Activated CD4-positive, alpha-beta memory T cell treated with anti-CD3 and anti-CD28 coated beads, Interleukin-2, amount 10 ng/mL, durations not matched to agents 7 days and 5 days (primary cell): ENCODE measurements around the gene NELFB. TPM values are rescaled to one million over a fixed set of nuclear protein-coding genes. Genes with fewer than 3 reads are reported as not detected.

ENCODE experiments used
- CTCF ChIA-PET: fragments of 350-600 bp; sonication (Branson Sonifier 250); formaldehyde crosslinking; loops from one replicate; lab custom pipeline; 2021; ENCODE audit warnings: antibody characterized with exemption, inconsistent platforms; lab: Charles Lee
- POLR2A ChIA-PET: fragments of 350-600 bp; sonication (Branson Sonifier 250); formaldehyde crosslinking; loops from one replicate; lab custom pipeline; 2021; ENCODE audit warnings: antibody characterized with exemption; lab: Charles Lee
- DNase-seq: peaks from one replicate; pipeline ENCODE4 v3.0.0-alpha.2; 2020
- H3K27ac Mint-ChIP-seq: one replicate; pipeline ENCODE4 v1.8.0; 2021; ENCODE audit warnings: mild to moderate bottlenecking, mixed read lengths
- H3K27me3 Mint-ChIP-seq: one replicate; pipeline ENCODE4 v1.8.0; 2021; ENCODE audit warnings: mixed read lengths
- H3K36me3 Mint-ChIP-seq: one replicate; pipeline ENCODE4 v1.8.0; 2021; ENCODE audit warnings: low read depth, mixed read lengths
- H3K4me1 Mint-ChIP-seq: one replicate; pipeline ENCODE4 v1.8.0; 2021; ENCODE audit warnings: mixed read lengths
- H3K4me3 Mint-ChIP-seq: one replicate; pipeline ENCODE4 v1.8.0; 2021; ENCODE audit warnings: mild to moderate bottlenecking, mixed read lengths
- H3K9me3 Mint-ChIP-seq: one replicate; pipeline ENCODE4 v1.8.0; 2021; ENCODE audit warnings: mixed read lengths
- total RNA-seq, 2 experiments: library from RNA; stranded (reverse); gene quantifications; one replicate each; pipeline ENCODE4 v1.2.3, GENCODE V29; 2021

NELFB gene
- total RNA-seq, 2 experiments from 2014 or later, result 58.8 to 59.6 TPM

DNA sequence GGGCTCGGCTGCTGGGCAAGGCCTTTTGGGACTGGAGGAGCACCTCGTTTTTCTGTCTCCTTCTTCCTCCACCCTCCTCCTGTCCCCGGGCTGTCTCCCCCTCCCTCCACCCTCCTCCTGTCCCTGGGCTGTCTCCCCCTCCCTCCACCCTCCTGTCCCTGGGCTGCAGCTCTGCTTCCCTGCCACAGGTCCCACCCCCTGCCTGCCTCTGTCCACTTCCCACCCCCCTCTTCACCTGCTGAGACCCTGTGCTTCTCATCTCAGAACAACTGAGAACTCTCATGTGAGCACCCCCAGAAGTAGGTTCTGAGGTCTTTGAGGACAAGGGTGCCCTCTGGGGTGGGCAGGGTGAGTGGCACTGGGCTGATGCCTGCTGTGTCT is 16.6 kb downstream of the NELFB start:
- no peak overlapping the region for H3K27ac Mint-ChIP-seq
- ChIA-PET POLR2A (interaction anchor here (1.3 to 1.5 kb wide), 2 partner anchors 15 to 29 kb away, joined by 3 to 4 read pairs; no protein-coding TSS in a partner anchor), CTCF (no interaction called here)
- DNase-seq, result no peak
- peaks cover 30% of the 10 kb centered on the region for H3K36me3 Mint-ChIP-seq
- no peaks in the 10 kb centered on the region for H3K27me3 Mint-ChIP-seq
- no peak overlapping the region for H3K4me3 Mint-ChIP-seq
- no peaks in the 10 kb centered on the region for H3K9me3 Mint-ChIP-seq
- H3K4me1 Mint-ChIP-seq, result peaks cover 22% of the 10 kb centered on the region

DNA sequence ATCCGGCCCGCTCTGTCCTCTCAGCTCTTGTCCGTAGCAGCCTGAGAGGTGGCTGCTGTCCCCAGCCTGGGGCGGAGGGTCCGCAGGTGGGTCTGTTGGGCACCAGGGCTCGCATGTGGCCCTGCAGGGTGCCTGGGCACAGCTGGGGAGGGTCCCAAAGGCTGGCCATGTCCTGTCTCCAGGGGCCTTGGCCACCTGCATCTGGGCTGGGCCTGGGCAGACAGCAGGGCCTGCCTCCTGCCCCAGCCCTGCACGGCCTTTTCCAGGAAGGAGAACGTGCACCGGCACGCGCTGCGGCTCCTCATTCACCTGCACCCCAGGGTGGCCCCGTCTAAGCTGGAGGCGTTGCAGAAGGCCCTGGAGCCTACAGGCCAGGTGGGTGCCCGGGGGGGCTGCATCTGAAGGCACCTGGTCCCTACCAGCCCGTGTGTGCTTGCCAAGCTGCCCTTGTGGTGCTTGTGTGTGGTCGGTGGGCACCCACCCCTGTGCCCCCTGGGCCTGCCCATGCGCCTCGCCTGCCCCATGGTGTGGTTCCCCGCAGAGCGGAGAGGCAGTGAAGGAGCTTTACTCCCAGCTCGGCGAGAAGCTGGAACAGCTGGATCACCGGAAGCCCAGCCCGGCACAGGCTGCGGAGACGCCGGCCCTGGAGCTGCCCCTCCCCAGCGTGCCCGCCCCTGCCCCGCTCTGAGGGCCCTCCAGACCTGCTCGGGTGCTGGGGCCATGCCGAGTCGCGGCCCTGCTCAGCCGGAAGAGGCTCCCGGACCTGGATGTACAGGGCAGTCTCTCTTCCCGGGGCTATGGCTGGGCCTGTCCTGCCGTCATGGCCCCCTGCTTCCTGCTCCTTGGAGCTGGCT is 17.3 kb downstream of the NELFB start:
- no peaks in the 10 kb centered on the region for H3K9me3 Mint-ChIP-seq
- peaks cover 27% of the 10 kb centered on the region for H3K4me1 Mint-ChIP-seq
- DNase-seq, result no peak
- no peak overlapping the region for H3K4me3 Mint-ChIP-seq
- ChIA-PET POLR2A (interaction anchor here (1.3 to 1.5 kb wide), 3 partner anchors 16 to 32 kb away, joined by 3 to 7 read pairs (median 4); partner anchors contain the start of gene TUBB4B), CTCF (interaction anchor here (1.0 kb wide), 1 partner anchor 36 kb away, joined by 3 read pairs; no protein-coding TSS in a partner anchor)
- H3K36me3 Mint-ChIP-seq, result peaks cover 26% of the 10 kb centered on the region
- H3K27ac Mint-ChIP-seq, result no peak overlapping the region
- H3K27me3 Mint-ChIP-seq, result no peaks in the 10 kb centered on the region

DNA sequence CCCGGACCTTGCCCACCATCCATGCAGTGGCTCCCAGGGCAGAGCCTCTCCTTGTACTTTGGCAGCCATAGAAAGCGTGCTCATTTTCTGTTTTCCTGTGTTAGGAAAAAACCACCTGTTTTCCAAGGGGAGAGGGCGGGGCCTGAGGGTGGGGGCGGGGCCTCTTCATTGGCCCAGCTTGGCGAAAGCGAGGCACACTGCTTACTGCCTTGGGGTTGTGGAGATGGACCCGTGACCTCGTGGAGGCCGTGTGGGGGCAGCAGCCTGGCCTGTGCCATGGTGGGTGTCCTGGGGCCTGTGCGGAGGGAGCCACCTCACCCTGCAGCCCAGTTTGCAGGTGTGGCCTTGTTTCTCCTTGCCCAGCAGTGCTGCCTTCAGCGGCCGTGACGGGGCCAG is 18.0 kb downstream of the NELFB start:
- CTCF ChIA-PET, result interaction anchor here (1.0 kb wide), 1 partner anchor 36 kb away, joined by 3 read pairs; no protein-coding TSS in a partner anchor
- no peaks in the 10 kb centered on the region for H3K27me3 Mint-ChIP-seq
- no peak overlapping the region for H3K4me3 Mint-ChIP-seq
- H3K36me3 Mint-ChIP-seq, result peaks cover 22% of the 10 kb centered on the region
- no peak for DNase-seq
- H3K27ac Mint-ChIP-seq, result no peak overlapping the region
- peaks cover 30% of the 10 kb centered on the region for H3K4me1 Mint-ChIP-seq
- no peaks in the 10 kb centered on the region for H3K9me3 Mint-ChIP-seq
- POLR2A ChIA-PET, result interaction anchor here (1.3 kb wide), 2 partner anchors 18 to 33 kb away, joined by 5 to 7 read pairs; partner anchors contain the start of genes NELFB and TUBB4B

DNA sequence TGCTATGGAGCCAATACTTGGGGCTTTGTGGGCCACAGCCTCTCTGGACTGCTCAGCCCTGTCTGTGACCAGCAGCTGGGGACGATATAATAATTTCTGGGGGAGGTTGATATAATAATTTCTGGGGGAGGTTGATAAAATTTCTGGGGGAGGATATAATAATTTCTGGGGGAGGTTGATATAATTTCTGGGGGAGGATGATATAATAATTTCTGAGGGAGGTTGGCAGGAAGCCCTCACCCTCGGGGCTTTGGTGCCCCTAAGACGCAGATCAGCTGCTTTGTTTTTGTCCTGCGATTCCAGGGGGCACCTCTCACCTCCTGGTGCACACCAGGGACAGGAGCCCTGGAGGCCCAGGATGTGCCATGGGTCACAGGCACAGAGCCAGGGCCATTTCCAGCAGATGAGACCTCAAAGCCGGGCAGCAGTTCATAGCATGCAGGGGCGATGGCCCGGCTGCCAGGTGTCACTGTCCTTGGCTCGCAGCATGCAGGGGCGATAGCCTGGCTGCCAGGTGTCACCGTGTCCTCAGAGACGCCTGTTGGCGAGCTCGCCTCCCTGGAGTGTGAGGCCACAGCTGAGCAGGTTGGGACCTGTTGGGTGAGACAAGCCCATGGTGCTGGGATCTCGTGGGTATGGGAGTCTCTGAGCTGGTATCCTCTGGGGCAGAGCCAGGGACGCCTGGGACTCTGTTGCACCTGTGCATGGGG is 18.6 kb downstream of the NELFB start:
- POLR2A ChIA-PET, result interaction anchor here (1.1 to 1.4 kb wide), 5 partner anchors 18 to 33 kb away, joined by 3 to 7 read pairs (median 4); partner anchors contain the start of genes NELFB and TUBB4B
- no peak overlapping the region for H3K27ac Mint-ChIP-seq
- DNase-seq, result no peak
- H3K4me1 Mint-ChIP-seq, result peaks cover 28% of the 10 kb centered on the region
- H3K36me3 Mint-ChIP-seq, result peaks cover 19% of the 10 kb centered on the region
- H3K27me3 Mint-ChIP-seq, result no peaks in the 10 kb centered on the region
- no peaks in the 10 kb centered on the region for H3K9me3 Mint-ChIP-seq
- CTCF ChIA-PET, result interaction anchor here (1.3 kb wide), 1 partner anchor 13 kb away, joined by 5 read pairs; no protein-coding TSS in a partner anchor
- H3K4me3 Mint-ChIP-seq, result no peak overlapping the region

DNA sequence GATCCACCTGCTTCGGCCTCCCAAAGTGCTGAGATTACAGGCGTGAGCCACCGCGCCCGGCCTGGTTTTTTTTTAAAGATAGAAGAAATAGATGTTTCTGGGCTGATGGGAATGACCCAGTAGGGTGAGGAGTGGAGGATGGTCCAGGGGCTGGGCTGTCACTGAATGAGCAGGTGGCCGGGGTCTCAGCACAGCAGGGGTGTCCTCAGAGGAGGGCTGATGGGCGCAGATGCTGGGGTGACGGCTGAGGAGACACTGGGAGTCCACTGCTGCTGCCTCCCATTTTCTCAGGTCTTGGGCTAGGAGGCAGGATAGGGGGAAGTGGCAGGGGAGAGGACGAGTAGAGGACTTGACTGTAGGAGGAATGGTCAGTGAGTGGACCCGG is 20.1 kb downstream of the NELFB start:
- POLR2A ChIA-PET, result interaction anchor here (1.1 to 1.2 kb wide), 2 partner anchors 31 to 35 kb away, joined by 4 read pairs; partner anchors contain the start of gene TUBB4B
- Mint-ChIP-seq H3K27me3 (no peaks in the 10 kb centered on the region), H3K4me1 (peaks cover 30% of the 10 kb centered on the region), H3K36me3 (peaks cover 10% of the 10 kb centered on the region), H3K9me3 (no peaks in the 10 kb centered on the region), H3K4me3 (no peak overlapping the region), H3K27ac (peak overlapping the region; percentile 47)
- DNase-seq, result no peak
- CTCF ChIA-PET, result interaction anchor here (0.8 to 1.3 kb wide), 2 partner anchors 11 to 39 kb away, joined by 3 to 5 read pairs; no protein-coding TSS in a partner anchor

DNA sequence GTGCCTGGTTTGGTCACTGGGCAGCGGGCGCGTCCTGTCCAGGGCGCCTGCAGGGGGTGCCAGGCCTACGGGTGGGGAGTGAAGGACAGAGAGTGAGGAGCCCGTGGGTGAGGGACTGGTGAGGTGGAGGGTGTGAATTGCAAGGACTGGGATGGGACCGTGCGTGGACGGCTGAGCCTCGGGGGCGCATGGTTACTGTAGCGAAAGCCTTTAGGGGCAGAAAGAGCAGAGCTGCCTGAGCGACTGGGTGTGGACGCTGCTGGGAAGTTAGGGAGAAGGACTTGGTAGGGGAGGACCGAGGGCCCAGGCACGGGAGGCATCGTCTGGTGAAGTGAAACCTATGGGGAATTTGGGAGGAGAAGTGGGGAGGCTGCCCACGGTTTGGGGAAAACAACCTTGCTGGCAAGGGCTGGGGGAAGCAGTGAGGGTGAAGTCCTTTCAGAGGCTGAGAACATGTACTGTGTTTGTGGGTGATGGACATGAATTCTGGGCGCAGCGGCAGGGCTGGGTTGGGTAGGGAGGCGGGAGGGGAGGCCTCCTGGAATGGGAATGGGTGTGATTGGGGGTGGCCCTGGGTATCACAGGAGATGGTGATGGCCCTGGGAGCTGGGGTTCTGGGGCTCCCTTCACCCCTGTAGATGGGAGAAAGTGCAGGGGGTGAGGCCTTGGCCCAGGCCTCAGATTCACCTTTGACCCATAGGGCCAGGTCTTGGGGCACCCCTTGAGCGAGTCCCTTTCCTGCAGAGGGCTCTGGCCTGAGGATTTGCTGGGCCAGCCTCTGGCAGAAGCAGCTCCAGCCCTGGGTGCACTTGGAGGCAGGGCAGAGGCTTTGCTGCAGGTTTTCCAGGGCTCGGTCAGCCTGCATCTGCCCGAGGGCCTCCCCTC is 20.7 kb downstream of the NELFB start:
- H3K27me3 Mint-ChIP-seq, result no peaks in the 10 kb centered on the region
- H3K27ac Mint-ChIP-seq, result peak overlapping the region; percentile 47
- POLR2A ChIA-PET, result interaction anchor here (1.7 to 2.9 kb wide), 2 partner anchors 10 to 20 kb away, joined by 5 to 13 read pairs; partner anchors contain the start of gene NELFB
- peaks cover 31% of the 10 kb centered on the region for H3K4me1 Mint-ChIP-seq
- peaks cover 10% of the 10 kb centered on the region for H3K36me3 Mint-ChIP-seq
- DNase-seq, result no peak
- H3K9me3 Mint-ChIP-seq, result no peaks in the 10 kb centered on the region
- H3K4me3 Mint-ChIP-seq, result no peak overlapping the region
- CTCF ChIA-PET, result interaction anchor here (2.1 kb wide), 1 partner anchor 11 kb away, joined by 9 read pairs; no protein-coding TSS in a partner anchor

GRCh38 chr9:137276473-137277328 is 21.6 kb downstream of the NELFB start:
- Mint-ChIP-seq H3K9me3 (no peaks in the 10 kb centered on the region), H3K36me3 (peaks cover 7% of the 10 kb centered on the region), H3K27me3 (no peaks in the 10 kb centered on the region), H3K4me1 (peaks cover 23% of the 10 kb centered on the region), H3K4me3 (peak overlapping the region; percentile 58), H3K27ac (peak overlapping the region; percentile 68)
- no peak for DNase-seq
- CTCF ChIA-PET, result interaction anchor here (0.5 to 2.1 kb wide), 11 partner anchors 10 to 207 kb away, joined by 3 to 9 read pairs (median 4); partner anchors contain the start of genes NRARP, SAPCD2 and TUBB4B
- POLR2A ChIA-PET, result interaction anchor here (1.1 to 2.9 kb wide), 6 partner anchors 10 to 72 kb away, joined by 3 to 18 read pairs (median 6); partner anchors contain the start of genes NELFB and TUBB4B

DNA sequence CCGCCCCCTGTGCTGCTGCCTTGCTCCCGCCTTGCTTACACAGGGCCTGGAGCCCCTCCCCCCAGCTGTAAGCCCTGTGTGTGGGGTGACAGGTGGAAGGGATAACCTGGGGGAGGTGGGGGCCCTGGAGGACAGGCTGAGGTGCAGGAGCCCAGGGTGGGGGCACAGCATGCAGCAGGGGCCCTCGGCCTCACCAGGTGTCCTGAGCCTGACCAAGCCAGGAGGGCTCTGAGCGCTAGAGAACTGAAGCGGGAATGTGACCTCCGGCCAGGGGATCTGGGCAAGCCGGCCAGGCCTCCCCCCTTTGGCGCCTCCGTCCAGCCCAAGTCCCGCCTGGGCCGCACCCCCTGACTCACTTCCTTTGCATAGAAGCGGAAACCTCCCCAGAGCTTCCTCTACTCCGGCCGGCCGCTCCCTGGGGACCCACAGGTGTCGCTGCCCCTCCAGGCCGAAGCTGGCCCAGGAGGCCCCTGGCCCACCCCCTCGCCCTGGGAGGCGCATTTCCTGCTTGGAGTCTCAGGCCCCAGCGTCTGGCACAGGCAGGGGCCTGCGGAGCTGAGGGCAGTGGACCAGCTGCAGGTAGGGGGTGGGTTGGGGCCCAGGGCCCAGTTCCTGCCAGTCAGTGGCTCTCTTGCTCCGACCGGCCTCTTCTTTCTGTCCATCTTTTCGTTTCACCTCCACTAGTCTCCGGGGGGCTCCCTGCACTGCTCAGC is 22.4 kb downstream of the NELFB start, which contains the start of gene TOR4A:
Gene TOR4A (plus strand): TSS at position 398 of the 713 bp plus-strand sequence. CDS start 964 bp downstream, outside the sequence.
- peaks cover 26% of the 10 kb centered on the region for H3K4me1 Mint-ChIP-seq
- H3K4me3 Mint-ChIP-seq, result peak within 1 kb of the TSS; percentile 84
- DNase-seq, result peak; percentile 73
- peaks cover 7% of the 10 kb centered on the region for H3K36me3 Mint-ChIP-seq
- ChIA-PET POLR2A (interaction anchor here (1.0 to 2.9 kb wide), 8 partner anchors 8 to 162 kb away, joined by 3 to 18 read pairs (median 4); partner anchors contain the start of genes NELFB and TUBB4B), CTCF (interaction anchor here (0.5 to 2.1 kb wide), 10 partner anchors 9 to 208 kb away, joined by 3 to 9 read pairs (median 4); partner anchors contain the start of genes NRARP, SAPCD2 and TUBB4B)
- H3K27ac Mint-ChIP-seq, result peak within 1 kb of the TSS; percentile 79
- no peaks in the 10 kb centered on the region for H3K9me3 Mint-ChIP-seq
- H3K27me3 Mint-ChIP-seq, result no peaks in the 10 kb centered on the region

- H3K36me3 Mint-ChIP-seq, result peaks cover 10% of the 10 kb centered on the region
- CTCF ChIA-PET, result interaction anchor here (0.6 to 2.1 kb wide), 6 partner anchors 9 to 350 kb away, joined by 3 to 9 read pairs (median 4); partner anchors contain the start of genes NRARP and TUBB4B
- peak; percentile 39 for DNase-seq
- no peaks in the 10 kb centered on the region for H3K27me3 Mint-ChIP-seq
- H3K4me3 Mint-ChIP-seq, result peak overlapping the region; percentile 84
- peaks cover 30% of the 10 kb centered on the region for H3K4me1 Mint-ChIP-seq
- POLR2A ChIA-PET, result interaction anchor here (1.0 to 2.9 kb wide), 6 partner anchors 9 to 163 kb away, joined by 3 to 18 read pairs (median 6); partner anchors contain the start of genes NELFB and TUBB4B
- no peaks in the 10 kb centered on the region for H3K9me3 Mint-ChIP-seq
- peak overlapping the region; percentile 79 for H3K27ac Mint-ChIP-seq
These were observed 23.1 kb downstream of the NELFB start for GRCh38 chr9:137278061-137278701.
